Activated naive CD4-positive, alpha-beta T cell treated with anti-CD3 and anti-CD28 coated beads, Interleukin-2, amount 50 U/mL, for 24 hours (primary cell): ENCODE measurements around the gene IL2RG.

Experiments
- H3K27ac Mint-ChIP-seq: one replicate; pipeline ENCODE4 v1.8.0; 2021; ENCODE audit warnings: mild to moderate bottlenecking, mixed read lengths
- H3K27me3 Mint-ChIP-seq: one replicate; pipeline ENCODE4 v1.8.0; 2021; ENCODE audit warnings: mixed read lengths
- H3K36me3 Mint-ChIP-seq: one replicate; pipeline ENCODE4 v1.8.0; 2021; ENCODE audit warnings: mixed read lengths
- H3K4me1 Mint-ChIP-seq: one replicate; pipeline ENCODE4 v1.8.0; 2021; ENCODE audit warnings: mixed read lengths
- H3K4me3 Mint-ChIP-seq: one replicate; pipeline ENCODE4 v1.8.0; 2021; ENCODE audit warnings: mild to moderate bottlenecking, mixed read lengths
- H3K9me3 Mint-ChIP-seq: one replicate; pipeline ENCODE4 v1.8.0; 2021; ENCODE audit warnings: mixed read lengths

IL2RG gene

GRCh38 chrX:71118985-71119535 lies 7.7 kb upstream of the IL2RG start:
- Mint-ChIP-seq H3K27ac (peak overlapping the region; percentile 30), H3K27me3 (no peaks in the 10 kb centered on the region), H3K4me3 (peak overlapping the region; percentile 87), H3K36me3 (peaks cover 3% of the 10 kb centered on the region), H3K9me3 (no peaks in the 10 kb centered on the region), H3K4me1 (peaks cover 38% of the 10 kb centered on the region)

GRCh38 chrX:71118032-71118984 lies 6.9 kb upstream of the IL2RG start, which contains the start of gene MED12:
Gene MED12, plus strand, starts transcription at chrX:71118596. Its CDS starts 159 bp downstream, at chrX:71118755.
- Mint-ChIP-seq H3K9me3 (no peaks in the 10 kb centered on the region), H3K27ac (peak within 1 kb of the TSS; percentile 91), H3K4me1 (peaks cover 41% of the 10 kb centered on the region), H3K36me3 (peaks cover 3% of the 10 kb centered on the region), H3K27me3 (no peaks in the 10 kb centered on the region), H3K4me3 (peak within 1 kb of the TSS; percentile 87)

GRCh38 chrX:71117358-71117757 lies 6.0 kb upstream of the IL2RG start:
- Mint-ChIP-seq H3K9me3 (no peaks in the 10 kb centered on the region), H3K4me3 (peak overlapping the region; percentile 33), H3K36me3 (no peaks in the 10 kb centered on the region), H3K4me1 (peaks cover 39% of the 10 kb centered on the region), H3K27ac (peak overlapping the region; percentile 76), H3K27me3 (no peaks in the 10 kb centered on the region)

GRCh38 chrX:71111921-71112431 lies 599 bp upstream of the IL2RG start:
- Mint-ChIP-seq H3K4me1 (peaks cover 31% of the 10 kb centered on the region), H3K27me3 (no peaks in the 10 kb centered on the region), H3K36me3 (peaks cover 17% of the 10 kb centered on the region), H3K9me3 (no peaks in the 10 kb centered on the region), H3K4me3 (peak overlapping the region; percentile 100), H3K27ac (peak overlapping the region; percentile 96)

- peak overlapping the region; percentile 72 for H3K27ac Mint-ChIP-seq
- no peaks in the 10 kb centered on the region for H3K9me3 Mint-ChIP-seq
- H3K4me3 Mint-ChIP-seq: peak overlapping the region; percentile 100
- peaks cover 26% of the 10 kb centered on the region for H3K36me3 Mint-ChIP-seq
- no peaks in the 10 kb centered on the region for H3K27me3 Mint-ChIP-seq
- peaks cover 48% of the 10 kb centered on the region for H3K4me1 Mint-ChIP-seq
Observed at GRCh38 chrX:71109051-71109450, 2.3 kb downstream of the IL2RG start.

- peak overlapping the region; percentile 100 for H3K4me3 Mint-ChIP-seq
- H3K27ac Mint-ChIP-seq: peak overlapping the region; percentile 89
- H3K36me3 Mint-ChIP-seq: peaks cover 26% of the 10 kb centered on the region
- peaks cover 56% of the 10 kb centered on the region for H3K4me1 Mint-ChIP-seq
- no peaks in the 10 kb centered on the region for H3K9me3 Mint-ChIP-seq
- H3K27me3 Mint-ChIP-seq: no peaks in the 10 kb centered on the region
Observed at GRCh38 chrX:71107762-71108360, 3.5 kb downstream of the IL2RG start.

GRCh38 chrX:71107245-71107644 lies 4.1 kb downstream of the IL2RG start:
- Mint-ChIP-seq H3K27me3 (no peaks in the 10 kb centered on the region), H3K27ac (peak overlapping the region; percentile 62), H3K4me1 (peaks cover 56% of the 10 kb centered on the region), H3K36me3 (peaks cover 26% of the 10 kb centered on the region), H3K4me3 (peak overlapping the region; percentile 100), H3K9me3 (no peaks in the 10 kb centered on the region)

- Mint-ChIP-seq H3K27ac (peak within 1 kb of the TSS; percentile 96), H3K36me3 (peaks cover 26% of the 10 kb centered on the region), H3K4me1 (peaks cover 61% of the 10 kb centered on the region), H3K9me3 (no peaks in the 10 kb centered on the region), H3K4me3 (peak within 1 kb of the TSS; percentile 100), H3K27me3 (no peaks in the 10 kb centered on the region)
Observed at GRCh38 chrX:71106427-71106826, 5.0 kb downstream of the IL2RG start, which contains the start of gene CXorf65. Gene CXorf65, minus strand, starts transcription at chrX:71106740. Its CDS starts 184 bp downstream, at chrX:71106556.

- peak overlapping the region; percentile 96 for H3K27ac Mint-ChIP-seq
- H3K9me3 Mint-ChIP-seq: no peaks in the 10 kb centered on the region
- H3K4me1 Mint-ChIP-seq: peaks cover 69% of the 10 kb centered on the region
- H3K36me3 Mint-ChIP-seq: peaks cover 23% of the 10 kb centered on the region
- peak overlapping the region; percentile 86 for H3K4me3 Mint-ChIP-seq
- no peaks in the 10 kb centered on the region for H3K27me3 Mint-ChIP-seq
Observed at GRCh38 chrX:71105628-71106027, 5.7 kb downstream of the IL2RG start.

- Mint-ChIP-seq H3K27ac (peak overlapping the region; percentile 90), H3K9me3 (no peaks in the 10 kb centered on the region), H3K4me1 (peaks cover 83% of the 10 kb centered on the region), H3K4me3 (peak overlapping the region; percentile 79), H3K36me3 (peaks cover 10% of the 10 kb centered on the region), H3K27me3 (no peaks in the 10 kb centered on the region)
Observed at GRCh38 chrX:71103110-71103983, 8.0 kb downstream of the IL2RG start.

- H3K27ac Mint-ChIP-seq: peak overlapping the region; percentile 79
- H3K4me3 Mint-ChIP-seq: no peak overlapping the region
Observed at GRCh38 chrX:71102292-71102691, 9.1 kb downstream of the IL2RG start.

GRCh38 chrX:71100581-71101505 lies 10.5 kb downstream of the IL2RG start:
- Mint-ChIP-seq H3K9me3 (no peaks in the 10 kb centered on the region), H3K4me3 (peak overlapping the region; percentile 42), H3K36me3 (peaks cover 2% of the 10 kb centered on the region), H3K27ac (no peak overlapping the region), H3K4me1 (peaks cover 78% of the 10 kb centered on the region), H3K27me3 (no peaks in the 10 kb centered on the region)

More at GRCh38 chrX:71102292-71102691, 9.1 kb downstream of the IL2RG start:
- Mint-ChIP-seq H3K9me3 (no peaks in the 10 kb centered on the region), H3K36me3 (peaks cover 8% of the 10 kb centered on the region), H3K4me1 (peaks cover 85% of the 10 kb centered on the region), H3K27me3 (no peaks in the 10 kb centered on the region)

GRCh38 chrX:71099736-71100135 lies 11.6 kb downstream of the IL2RG start:
- Mint-ChIP-seq H3K4me1 (peaks cover 76% of the 10 kb centered on the region), H3K27me3 (no peaks in the 10 kb centered on the region), H3K36me3 (no peaks in the 10 kb centered on the region), H3K27ac (no peak overlapping the region), H3K4me3 (no peak overlapping the region), H3K9me3 (no peaks in the 10 kb centered on the region)

- Mint-ChIP-seq H3K36me3 (no peaks in the 10 kb centered on the region), H3K4me1 (peaks cover 69% of the 10 kb centered on the region), H3K4me3 (no peak overlapping the region), H3K27ac (no peak overlapping the region), H3K27me3 (no peaks in the 10 kb centered on the region), H3K9me3 (no peaks in the 10 kb centered on the region)
Observed at GRCh38 chrX:71098951-71099506, 12.3 kb downstream of the IL2RG start.
